Measurements from ENCODE around the gene PDE7B.

The PDE7B gene

DNA sequence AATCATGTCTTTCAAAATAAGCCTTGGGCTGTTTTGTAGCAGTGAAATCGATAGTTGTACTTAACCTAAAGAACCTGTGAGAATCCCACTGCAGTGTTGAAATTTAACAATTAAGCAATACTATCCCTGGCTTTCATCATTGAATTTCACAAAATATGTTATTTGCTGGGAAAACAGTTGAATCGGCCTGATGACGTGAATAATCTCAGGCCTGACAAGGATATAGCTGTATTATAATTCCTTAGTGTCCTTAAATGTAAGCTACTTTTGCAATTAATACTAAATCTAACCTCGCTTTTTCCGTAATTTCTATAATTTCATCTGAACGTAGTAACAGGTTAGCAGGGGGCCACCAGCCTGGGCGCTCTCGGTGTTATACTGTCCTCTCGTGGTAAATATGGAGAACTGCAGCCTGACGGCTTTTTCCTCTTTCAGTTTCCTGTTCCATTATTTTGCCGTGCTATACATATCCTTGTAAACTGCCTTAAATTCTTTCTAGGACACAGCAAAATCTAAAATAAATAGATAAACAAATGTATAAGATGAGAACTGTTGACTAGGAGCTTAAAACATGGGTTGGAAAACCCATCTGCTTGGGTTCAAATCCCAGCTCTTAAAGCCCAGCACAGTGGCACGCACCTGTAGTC is 374.6 kb downstream of the PDE7B start:
- peak; percentile 74 to 78 for DNase-seq (ENCODE audit: low read depth in 2 of 2)
- peak overlapping the region in 1 of 2 donors; percentile 15 for H3K4me3 ChIP-seq (replicated peaks in 1 of 2; ENCODE audit: low read depth in 2 of 2, low read length in 2 of 2)
- TF ChIP-seq, protein P1, sequence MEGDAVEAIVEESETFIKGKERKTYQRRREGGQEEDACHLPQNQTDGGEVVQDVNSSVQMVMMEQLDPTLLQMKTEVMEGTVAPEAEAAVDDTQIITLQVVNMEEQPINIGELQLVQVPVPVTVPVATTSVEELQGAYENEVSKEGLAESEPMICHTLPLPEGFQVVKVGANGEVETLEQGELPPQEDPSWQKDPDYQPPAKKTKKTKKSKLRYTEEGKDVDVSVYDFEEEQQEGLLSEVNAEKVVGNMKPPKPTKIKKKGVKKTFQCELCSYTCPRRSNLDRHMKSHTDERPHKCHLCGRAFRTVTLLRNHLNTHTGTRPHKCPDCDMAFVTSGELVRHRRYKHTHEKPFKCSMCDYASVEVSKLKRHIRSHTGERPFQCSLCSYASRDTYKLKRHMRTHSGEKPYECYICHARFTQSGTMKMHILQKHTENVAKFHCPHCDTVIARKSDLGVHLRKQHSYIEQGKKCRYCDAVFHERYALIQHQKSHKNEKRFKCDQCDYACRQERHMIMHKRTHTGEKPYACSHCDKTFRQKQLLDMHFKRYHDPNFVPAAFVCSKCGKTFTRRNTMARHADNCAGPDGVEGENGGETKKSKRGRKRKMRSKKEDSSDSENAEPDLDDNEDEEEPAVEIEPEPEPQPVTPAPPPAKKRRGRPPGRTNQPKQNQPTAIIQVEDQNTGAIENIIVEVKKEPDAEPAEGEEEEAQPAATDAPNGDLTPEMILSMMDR (IDR thresholded peaks at IDR 0.05; ENCODE audit: low read depth, low read length) = peak; percentile 100

GRCh38 chr6:136226674-136227377 is 375.3 kb downstream of the PDE7B start:
- DNase-seq (ENCODE audit: low read depth in 2 of 2) = no peak
- H3K4me3 ChIP-seq (replicated peaks in 1 of 2; ENCODE audit: low read depth in 2 of 2, low read length in 2 of 2) = no peak overlapping the region
- TF ChIP-seq, protein P1 (IDR thresholded peaks at IDR 0.05; ENCODE audit: low read depth, low read length) = no peak

- TF ChIP-seq, protein P1 (IDR thresholded peaks at IDR 0.05; ENCODE audit: low read depth, low read length) = no peak
- H3K4me3 ChIP-seq (replicated peaks in 1 of 2; ENCODE audit: low read depth in 2 of 2, low read length in 2 of 2) = no peak overlapping the region
- no peak for DNase-seq (ENCODE audit: low read depth in 2 of 2)
Observed at GRCh38 chr6:136228814-136229213, 377.3 kb downstream of the PDE7B start.

DNA sequence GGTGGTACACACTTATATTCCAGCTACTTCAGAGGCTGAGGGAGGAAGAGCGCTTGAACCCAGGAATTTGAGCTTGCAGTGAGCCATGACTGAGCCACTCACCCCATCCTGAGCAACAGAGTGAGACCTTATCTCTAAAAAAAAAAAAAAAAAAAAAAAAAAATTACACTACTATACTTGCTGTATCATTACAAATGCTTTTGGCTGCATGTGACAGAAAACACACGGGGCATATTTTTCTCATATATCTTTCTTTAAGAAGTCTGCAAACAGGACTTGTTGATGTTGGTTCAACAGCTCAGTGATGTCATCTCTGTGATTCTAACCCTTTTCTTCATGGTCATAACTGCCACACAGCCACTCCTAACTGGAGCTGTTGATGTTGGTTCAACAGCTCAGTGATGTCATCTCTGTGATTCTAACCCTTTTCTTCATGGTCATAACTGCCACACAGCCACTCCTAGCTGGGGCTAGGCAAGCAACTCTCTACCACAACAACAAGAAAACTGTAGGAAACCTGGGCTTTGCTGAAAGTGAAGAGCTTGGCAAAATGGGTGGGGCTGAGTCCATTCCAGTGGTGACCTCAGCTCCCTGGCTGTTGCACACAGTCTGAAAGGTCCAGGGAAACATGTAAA is 378.8 kb downstream of the PDE7B start:
- peak; percentile 20 to 34 for DNase-seq (ENCODE audit: low read depth in 2 of 2)
- no peak overlapping the region for H3K4me3 ChIP-seq (replicated peaks in 1 of 2; ENCODE audit: low read depth in 2 of 2, low read length in 2 of 2)
- TF ChIP-seq, protein P1 (IDR thresholded peaks at IDR 0.05; ENCODE audit: low read depth, low read length) = no peak

GRCh38 chr6:136232701-136233100 is 381.2 kb downstream of the PDE7B start:
- H3K4me3 ChIP-seq (replicated peaks in 1 of 2; ENCODE audit: low read depth in 2 of 2, low read length in 2 of 2) = no peak overlapping the region
- DNase-seq (ENCODE audit: low read depth in 2 of 2) = no peak
- TF ChIP-seq, protein P1 (IDR thresholded peaks at IDR 0.05; ENCODE audit: low read depth, low read length) = no peak

DNA sequence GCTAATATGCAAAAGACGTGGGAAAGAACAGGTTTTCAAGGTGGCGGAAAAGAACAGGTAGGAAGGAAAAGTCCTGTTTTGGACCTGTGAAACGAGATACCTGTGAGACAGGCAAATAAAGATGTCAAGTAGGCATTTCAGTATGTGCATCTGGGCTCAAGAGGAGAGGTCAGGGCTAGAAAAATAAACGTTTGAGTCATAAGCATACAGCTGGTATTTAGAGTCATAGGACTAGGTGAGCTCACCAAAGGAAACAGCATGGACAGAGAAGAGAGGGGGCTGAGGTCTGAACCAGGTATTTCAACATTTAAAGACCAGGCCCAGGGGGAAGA is 383.7 kb downstream of the PDE7B start:
- TF ChIP-seq, protein P1 (IDR thresholded peaks at IDR 0.05; ENCODE audit: low read depth, low read length) = no peak
- peak in 1 of 2 donors; percentile 60 for DNase-seq (ENCODE audit: low read depth in 2 of 2)
- no peak overlapping the region for H3K4me3 ChIP-seq (replicated peaks in 1 of 2; ENCODE audit: low read depth in 2 of 2, low read length in 2 of 2)

All from cardiac fibroblast (primary cell).